ENCODE data around the gene TRAF3IP3.

The TRAF3IP3 gene

DNA sequence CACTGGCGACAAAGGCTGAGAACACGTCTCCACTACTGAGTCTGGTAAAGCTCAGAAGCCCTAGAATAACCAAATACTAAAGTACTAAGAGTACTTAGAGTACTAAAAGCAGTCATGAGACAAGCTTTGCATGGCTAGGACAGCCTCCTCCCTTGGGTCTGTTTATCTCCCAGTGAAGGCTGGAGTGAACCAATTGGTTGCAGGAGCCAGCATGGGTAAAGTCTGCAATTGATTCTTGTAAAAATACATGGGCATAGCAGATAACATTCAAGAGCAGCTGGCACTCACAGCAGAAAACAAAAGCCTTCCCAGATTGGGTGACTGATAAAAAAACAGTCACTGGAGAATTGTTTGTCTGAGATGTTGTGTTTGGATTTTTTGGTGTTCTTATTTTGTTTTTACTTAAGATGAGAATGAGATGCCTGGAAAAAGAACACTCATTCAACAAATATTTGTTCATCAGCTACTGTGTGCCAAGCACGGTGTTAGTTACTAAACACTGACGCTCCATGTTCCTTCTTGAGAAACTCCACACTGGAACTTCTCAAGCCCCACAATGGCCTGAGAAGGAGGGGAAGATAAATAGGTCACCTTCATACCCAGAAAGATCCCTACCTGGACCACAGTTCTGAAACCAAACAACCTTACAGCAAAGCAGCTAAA lies 46.4 kb downstream of the TRAF3IP3 start:
- DNase-seq: no peak

DNA sequence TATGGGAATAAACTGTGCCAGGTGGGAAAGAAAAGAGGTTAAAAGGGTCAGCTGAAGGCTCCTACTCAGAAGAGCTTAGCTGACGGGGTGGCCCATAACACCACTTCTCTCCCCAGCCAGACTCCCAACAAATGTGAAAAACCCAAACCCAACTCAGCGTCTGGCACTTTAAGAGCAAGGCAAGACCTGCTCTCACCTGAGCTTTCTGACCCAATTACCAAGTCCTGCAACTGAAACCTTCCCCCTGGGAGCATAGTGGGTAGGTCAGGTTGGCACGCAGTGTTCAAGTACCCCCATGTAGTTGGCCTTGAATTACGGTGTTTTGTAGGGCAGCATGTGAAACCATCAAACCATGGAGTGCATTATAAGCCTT lies 46.9 kb downstream of the TRAF3IP3 start:
- no peak for DNase-seq

DNA sequence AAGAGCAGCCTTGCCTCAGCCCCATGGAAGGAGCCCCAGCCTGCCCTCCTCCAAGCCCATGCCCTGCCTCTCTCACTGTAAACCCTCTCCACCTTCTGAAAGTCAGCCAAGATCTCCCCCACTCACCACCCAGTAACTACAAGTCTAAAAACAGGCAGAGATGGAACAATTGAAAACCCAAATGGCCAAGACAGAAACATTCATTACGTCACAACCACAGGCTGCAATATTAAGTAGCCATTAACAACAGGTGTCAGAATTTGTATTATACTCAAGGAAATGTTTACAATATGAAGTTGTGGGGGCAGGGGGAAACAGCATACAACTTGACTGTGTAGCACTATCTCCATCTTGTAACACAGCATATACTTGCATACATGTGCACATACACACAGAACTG lies 47.7 kb downstream of the TRAF3IP3 start:
- no peak for DNase-seq

DNA sequence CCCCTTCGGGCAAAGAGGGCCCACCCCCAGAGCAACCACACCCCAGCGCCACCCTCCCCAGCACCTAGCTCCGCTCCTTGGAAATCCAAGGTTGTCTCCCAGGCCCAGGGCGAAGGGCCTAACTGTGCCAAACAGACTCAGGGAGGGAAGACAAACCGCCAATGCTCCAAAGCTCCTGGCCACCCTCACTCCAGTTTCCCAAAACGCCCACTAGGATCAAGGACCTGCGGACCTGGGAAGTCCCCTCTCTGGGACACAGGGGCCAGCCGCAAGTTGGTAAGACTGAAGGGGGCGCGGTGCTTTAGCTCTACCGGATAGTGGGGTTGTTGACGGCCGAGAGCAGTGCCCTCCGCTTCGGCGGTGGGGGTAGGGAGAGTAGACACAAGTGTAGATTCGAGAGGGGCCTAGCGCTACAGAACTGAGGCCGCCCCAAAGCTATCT lies 49.5 kb downstream of the TRAF3IP3 start:
- DNase-seq: no peak

DNA sequence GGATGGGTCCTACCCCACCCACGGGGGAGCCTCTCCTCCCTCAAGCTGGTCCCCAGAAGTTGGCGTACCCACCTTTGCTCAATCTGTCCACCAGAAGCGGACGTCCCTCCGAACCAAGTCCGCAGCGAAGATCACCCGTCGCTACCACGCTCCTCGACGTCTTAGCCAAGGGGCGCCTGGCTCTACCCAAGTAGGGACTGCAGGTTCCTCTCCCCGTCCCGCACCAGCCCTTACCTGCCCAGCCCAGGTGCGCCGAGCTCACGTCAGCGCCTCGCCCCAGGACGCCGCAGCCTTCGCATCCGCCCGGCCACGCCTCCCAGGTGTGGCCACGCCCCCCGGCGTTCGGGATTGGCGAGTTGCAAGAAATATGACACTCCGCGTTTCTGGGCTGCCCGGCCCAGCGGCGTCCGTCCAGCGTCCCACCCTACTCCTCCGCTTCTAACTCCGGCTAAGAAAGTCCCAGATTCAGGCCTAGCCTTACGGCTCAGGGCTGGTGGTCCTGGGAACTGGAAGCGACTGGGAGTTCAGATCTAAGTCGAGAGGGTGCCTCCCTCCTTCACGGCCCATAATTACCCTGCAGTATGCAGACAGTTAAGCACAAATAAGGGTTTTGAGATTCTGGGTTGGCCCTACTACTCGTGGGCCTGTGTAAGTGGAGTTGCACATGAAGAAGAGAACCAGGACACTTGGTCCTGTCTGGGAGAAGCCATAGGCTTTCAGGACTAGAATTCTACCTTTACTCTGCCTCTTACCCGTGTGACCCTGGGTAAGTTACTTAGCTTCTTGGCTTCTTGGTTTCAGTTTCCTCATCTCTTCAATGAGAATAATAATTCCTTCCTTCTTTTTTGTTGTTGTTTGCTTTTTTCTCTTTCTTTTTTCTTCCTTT lies 50.3 kb downstream of the TRAF3IP3 start, which contains the start of gene IRF6:
Gene IRF6, minus strand, starts transcription at position 268 of the 886 bp plus-strand sequence. CDS start 4,729 bp downstream, outside the sequence.
- DNase-seq: peak; percentile 63

DNA sequence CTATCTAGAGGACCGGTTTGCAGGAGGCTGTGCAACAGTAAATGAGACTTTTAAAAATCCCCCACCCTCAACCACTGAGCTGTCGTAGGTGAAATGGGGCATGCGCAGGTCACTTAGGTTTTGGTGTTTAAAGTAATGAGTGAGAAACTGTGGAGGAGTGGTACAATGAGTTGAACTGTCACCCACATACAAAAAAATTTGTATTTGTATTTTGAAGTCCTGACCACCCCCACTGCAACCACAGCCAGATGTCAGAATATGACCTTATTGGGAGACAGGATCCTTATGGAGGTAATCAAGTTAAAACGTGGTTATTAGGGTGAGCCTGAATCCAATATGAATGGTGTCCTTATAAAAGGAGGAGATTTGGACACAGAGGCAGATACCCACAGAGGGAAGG lies 51.7 kb downstream of the TRAF3IP3 start:
- DNase-seq: no peak

DNA sequence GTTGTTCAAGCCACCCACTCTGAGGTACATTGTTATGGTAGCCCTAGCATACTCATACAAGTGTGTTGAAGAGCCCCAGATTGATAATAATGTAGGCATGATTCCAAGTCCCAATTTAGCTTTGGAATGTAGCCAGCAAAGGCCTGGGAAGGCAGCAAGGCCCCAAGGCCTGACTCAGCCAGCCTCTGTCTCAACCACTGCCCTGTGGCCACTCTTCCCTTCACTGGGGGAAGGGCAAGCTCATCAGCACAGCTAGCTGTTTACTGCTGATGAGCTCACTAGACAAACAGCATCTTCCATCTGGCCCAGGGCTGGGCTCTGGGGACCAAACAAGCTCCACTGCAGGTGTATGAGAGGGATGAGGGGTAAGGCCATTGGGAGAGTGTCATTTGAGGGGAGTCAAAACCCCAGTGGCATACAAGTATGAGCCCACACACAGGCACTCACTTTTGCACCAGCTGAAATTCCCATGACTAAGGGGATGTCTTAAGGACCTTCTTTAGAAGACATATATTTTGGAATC lies 52.3 kb downstream of the TRAF3IP3 start:
- peak; percentile 92 for DNase-seq

DNA sequence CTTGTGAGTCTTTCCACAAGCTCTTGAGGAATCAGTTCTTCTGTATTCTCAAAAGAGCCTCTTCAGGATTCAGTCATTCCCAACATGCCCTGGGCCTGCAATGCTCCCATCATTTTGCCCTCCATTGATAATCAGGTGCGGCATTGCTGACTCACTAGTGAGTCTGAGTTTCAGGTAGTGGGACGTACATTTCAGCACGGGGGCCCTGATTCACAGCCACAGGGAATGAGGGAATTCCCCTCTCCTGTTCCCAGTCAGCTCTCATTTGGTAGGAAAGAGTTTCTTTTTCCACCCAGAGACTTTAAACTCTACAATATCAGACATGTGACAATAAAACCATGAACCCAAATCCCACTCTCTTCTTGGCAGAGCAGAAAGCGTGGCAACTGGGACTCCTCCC lies 53.8 kb downstream of the TRAF3IP3 start:
- DNase-seq: no peak

DNA sequence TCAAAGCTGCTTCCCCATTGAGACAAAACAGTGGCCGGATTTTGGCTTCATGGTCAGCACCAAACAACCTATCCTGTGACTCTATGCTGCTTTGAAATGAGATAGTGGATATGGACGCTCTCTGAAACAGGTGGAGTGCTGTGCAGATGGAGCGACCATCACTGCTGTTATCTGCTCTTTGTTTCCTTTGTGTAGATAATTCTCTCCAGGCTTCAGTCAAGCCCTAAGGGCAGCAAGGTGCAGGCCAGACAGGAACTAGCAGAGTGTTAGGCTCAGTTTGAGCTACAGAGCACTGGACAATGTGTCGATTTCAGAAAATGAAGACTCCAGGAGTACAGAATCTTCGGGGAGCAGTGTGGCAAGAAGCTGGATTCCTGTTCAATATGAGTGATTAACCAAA lies 54.9 kb downstream of the TRAF3IP3 start:
- no peak for DNase-seq

DNA sequence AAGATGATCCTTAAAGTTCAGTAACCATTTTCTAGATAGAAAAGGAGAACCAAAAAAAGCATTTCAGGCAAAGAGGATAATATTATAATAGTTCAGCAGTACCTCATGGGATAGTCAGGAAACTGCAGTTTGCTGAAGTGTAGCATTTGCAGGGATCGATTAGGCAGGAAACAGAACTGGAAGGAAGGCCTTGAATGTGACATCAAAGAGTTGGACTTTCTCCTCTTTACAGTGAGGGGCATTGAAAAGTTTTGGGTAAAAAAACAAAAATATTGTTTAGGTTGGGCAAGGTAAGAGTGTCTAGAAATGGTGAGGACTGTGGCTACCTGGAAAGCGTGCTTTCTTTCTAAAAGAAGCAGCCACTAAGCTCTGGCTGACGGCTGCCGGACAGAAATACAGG lies 58.0 kb downstream of the TRAF3IP3 start:
- no peak for DNase-seq

DNA sequence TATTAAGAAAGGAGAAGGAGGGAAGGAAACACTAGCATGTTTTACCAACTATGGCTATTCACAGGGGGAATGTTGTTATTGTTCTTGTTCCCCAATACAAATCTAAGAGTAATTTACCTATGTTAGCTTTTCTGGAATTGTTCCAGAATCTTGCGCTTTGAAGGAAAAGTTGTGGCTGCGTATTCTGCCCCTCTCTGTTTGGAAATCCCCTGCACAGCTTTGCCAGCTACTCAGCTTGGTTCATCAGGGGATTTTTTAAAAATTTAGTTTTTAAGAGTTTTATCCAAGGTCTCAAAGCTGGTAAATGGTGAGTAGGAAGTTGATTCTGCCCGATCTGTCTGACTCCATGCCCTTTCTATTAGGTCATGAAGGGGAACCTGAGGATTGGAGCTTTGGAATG lies 59.6 kb downstream of the TRAF3IP3 start:
- DNase-seq: no peak

DNA sequence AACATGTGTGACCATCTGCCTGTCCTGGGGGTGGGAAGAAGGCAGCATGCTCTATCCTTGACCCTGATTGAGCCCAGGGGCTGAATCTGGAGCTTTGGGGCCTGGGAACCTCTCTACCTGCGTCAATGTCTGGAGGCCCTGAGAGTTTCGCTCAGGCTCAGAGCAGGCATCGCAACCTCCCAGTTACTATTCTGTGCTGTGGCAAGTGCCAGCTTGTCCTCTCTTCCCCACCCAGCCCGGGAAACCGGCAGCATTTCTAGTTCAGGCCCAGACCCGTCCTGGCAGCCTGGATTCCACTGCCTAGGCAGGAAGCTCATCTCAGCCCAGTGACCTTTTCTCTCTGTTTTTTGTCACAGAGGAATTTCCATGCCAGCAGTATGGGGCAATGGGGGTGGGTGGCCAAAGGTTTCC lies 60.1 kb downstream of the TRAF3IP3 start:
- no peak for DNase-seq

DNA sequence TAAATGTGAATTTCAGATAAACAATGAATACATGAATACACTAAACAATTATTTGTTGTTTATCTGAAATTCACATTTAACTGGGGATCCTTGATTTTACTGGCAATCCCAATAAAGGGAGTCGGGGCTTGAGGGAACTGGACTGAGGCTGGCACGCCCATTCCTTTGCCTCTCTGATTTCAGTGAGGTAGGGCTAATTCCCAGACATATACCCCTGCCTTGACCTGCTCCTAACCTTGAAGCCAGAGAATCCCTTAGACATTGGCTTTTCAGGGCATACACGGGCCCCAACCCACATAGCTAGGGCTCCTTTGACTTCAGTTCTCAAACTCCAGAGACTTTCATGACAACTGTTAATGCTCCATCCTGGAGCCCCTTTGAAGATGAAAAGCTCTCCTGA lies 61.1 kb downstream of the TRAF3IP3 start:
- DNase-seq: no peak

DNA sequence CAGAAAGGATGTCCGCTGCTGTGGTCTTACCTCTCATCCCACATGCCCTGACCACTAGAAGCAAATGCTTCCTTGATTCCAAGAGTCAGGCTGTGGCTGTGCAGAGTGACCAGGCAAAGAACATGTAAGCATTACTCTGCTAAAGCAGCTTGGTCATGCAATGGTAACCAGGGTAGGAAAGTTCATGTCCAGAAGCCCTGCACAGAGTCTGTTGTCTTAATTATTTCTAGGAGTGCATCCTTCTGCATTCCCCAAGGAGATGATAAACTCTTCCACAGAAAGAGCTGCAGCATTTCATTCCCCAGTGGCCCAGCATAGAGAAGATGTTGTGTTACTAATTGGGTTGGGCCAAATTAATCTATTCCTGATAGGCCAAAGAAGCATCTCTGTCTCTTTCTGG lies 61.8 kb downstream of the TRAF3IP3 start:
- no peak for DNase-seq

DNA sequence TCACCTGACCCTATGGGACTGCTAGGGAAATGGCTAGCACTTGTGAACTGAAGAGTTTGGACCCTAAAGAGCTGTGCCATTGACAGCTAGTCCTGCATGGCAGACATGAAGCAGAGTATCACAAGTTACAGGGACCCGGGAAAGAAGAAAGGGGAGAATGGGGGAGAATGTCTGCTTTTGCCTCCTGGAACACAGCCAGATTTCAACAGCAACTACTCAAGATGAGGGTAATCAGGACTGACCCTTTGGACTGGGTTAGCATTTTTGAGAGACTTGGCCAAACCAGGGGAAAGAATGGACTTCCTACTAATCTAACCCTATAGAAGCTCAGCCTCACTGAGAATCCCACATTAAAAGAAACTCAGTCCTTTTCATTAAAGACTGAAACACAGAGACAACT lies 63.2 kb downstream of the TRAF3IP3 start:
- no peak for DNase-seq

DNA sequence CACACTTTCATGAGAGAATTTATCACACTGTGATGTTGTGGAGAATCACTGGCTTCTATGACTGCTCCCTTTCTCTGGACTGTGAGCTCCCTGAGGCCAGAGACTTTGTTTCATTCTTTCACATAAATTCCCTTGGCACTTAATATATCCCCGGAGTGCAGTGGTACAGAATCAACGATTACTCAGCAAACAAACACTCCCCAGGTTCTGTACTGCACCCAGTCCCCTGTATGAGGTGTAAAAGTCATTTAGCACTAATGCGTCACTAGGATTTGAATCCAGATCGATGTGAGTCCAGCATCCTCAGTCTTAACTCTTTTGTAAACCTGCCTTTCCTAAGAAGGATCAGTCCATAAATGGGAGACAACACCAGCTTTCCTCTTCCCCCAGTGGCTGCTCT lies 65.1 kb downstream of the TRAF3IP3 start:
- DNase-seq: no peak

DNA sequence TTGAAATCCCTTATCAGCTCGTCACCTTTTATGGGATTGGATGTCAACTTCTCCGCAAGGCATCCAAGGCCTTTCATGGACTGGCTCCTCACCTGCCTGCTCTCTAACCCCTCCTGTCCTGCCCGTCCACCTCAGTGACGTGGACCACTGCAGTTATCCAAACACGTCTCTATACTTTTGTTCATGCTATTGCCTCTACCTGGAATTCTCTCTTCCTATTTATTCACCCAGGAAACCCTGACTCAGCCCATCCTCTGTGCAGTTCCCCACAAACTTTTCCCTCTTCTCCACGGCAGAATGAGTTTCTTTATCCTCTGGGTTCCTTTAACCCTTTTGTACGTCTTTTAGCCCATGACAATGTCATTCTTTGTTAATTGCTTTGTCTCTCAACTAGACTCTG lies 66.9 kb downstream of the TRAF3IP3 start:
- no peak for DNase-seq

DNA sequence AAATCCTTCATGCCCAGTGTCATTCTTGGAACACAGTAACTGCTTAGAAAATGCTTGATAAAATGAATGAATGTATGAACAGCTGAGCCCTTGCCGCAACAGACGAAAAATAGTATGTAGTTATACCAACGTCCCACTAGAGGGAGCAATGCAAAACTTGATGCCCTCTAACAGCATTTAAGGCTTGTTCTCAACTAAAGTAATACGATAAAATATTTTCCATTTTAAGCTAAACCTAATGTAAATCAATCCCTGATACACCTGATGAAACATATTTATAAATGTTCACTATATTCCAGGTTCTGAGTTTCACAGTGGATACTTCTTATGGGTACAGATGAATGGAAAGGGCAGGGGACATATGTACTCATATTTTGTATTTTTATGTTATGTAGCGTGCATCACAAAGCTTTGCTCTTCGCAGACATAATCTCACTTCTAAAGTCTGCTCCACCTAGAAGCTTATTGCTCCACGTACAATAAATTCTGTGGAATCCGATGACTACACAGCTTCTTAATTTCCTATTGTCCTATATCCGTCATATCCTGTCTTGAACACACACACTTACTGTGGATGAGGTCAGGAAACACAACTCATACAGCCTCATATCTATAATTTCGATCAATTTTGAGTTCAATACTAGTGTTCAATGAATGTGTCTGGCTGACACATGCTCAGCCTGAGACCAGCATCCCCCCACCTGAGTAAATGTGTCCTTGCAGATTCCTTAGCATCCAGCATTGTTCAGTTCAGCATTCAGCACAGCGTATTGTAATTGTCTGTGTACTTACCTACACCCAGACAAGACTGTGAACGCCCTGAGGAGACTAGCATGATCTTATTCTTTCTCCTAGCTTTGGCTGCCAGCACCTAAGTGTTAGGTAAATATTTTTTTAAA lies 67.5 kb downstream of the TRAF3IP3 start:
- peak; percentile 78 for DNase-seq

DNA sequence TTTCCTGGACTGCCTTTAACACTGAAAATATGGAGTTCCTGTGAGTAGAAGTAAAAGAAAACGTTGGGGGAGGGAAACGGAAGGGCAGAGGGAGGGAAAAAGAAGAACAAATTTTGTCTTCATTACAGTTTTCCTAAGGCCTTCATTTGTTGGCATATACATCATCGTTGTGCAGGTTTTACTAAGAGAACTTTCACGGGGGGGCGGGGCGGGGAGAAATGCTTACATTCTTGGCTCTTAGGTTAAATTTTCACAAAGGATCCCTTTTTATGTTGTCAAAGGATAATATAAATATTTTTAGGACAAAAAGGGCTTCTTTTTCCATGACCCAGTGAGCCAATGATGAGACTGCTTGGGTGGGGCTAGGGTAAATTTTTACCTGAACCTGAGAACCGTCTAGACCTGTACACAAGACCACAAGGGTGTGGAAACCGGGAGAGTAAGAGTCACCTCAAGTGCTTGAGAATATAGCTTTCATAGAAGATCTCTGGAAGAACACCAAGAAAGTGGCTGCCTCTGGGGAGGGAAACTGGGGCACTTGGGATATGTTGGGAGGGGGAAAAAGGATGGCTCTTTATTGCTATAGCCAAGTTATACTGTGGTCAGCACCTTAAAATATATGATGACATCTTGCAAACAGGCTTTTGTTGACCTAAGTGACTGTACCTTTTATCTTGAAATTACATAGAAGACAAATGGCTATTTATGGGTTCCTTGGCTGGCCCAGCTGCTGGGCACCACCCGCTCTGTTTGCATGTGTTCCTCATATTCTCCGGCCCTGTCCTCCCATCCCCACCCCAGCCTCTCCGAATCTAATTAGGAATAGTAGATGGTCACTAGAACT lies 70.0 kb downstream of the TRAF3IP3 start:
- no peak for DNase-seq

DNA sequence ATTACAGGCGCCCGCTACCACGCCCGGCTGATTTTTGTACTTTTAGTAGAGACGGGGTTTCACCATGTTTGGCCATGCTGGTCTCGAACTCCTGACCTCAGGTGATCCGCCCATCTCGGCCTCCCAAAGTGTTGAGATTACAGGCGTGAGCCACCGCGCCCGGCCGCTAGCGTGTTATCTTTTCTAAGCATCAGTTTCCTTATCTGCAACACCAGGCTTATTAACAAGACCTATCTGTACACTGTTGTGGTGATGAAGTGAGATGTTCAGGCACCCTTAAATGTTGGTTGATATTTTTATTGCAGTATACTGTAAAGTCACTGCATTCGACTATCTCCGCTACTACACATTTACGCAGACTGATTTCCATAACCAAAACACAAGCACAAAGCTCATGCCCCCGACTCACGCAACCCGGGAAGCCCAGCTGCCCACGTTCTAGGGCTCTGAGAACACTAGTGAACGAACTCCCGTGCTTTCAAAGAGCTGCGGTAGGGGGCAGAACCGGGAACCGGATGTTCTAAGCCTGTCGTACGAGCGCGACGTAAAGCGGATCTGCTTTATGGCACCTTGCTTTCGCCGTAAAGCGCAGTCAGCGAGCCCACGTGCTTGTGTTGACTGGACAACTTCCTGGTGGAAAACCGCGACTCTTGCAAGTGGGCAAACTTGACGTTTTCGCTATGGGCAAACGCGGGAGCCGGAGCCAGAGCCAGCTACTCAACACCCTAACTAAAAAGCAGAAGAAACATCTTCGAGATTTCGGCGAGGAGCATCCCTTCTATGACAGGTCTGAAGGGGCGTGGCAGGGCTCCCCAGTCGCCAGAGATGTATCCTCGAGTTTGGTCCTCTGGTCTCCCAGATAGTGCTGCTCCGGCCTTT lies 71.8 kb downstream of the TRAF3IP3 start, which contains the start of gene UTP25:
Gene UTP25, plus strand, starts transcription at position 589 of the 879 bp plus-strand sequence. Its CDS starts 92 bp downstream, at position 681.
- peak; percentile 96 for DNase-seq

DNA sequence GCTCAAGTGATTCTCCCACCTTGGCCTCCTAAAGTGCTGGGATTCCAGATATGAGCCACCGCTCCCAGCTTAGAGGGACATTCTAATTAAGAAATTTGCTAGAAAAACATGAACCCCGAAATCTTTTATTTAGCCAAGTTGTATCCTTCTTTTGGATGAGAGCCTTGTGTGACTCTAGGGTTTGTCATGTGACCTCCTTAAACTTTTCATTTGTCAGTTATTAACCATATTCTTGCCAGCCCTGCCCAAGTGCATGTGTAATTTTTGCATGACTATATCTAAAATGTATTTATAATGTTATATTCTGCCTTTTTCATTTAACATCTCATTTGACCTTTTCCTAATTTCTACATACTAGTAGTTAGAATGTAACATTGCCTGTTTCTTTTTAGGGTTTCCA lies 73.9 kb downstream of the TRAF3IP3 start:
- DNase-seq: no peak
